Upper lobe of left lung (tissue), 6 donors: ENCODE measurements around the gene STX8. TPM values are rescaled to one million over a fixed set of nuclear protein-coding genes. Genes with fewer than 3 reads are reported as not detected.

Experiments
- ATAC-seq, 2 donors: fragments of 200-7000 bp; cut with Tn5 transposase; one replicate each; pipeline ENCODE4 v1.9.1; 2022; ENCODE audit warnings: mild to moderate bottlenecking in 2 of 2, moderate library complexity in 2 of 2; ENCODE audit not compliant: low FRiP score in 2 of 2
- DNase-seq, 2 donors: peaks; one replicate each; pipeline ENCODE4 v3.0.0-alpha.2; 2019 to 2020
- H3K27ac ChIP-seq, 4 donors: fragments of 200-600 bp; sonication (generic); one replicate each; pipeline ENCODE4 v1.5.1; 2016 to 2019
- H3K27me3 ChIP-seq, 4 donors: fragments of 200-600 bp; sonication (generic); one replicate each; pipeline ENCODE4 v1.5.1; 2017 to 2019
- H3K36me3 ChIP-seq, 4 donors: fragments of 200-600 bp; sonication (generic); one replicate each; pipeline ENCODE4 v1.5.1; 2016 to 2019
- H3K4me1 ChIP-seq, 4 donors: fragments of 200-600 bp; sonication (generic); one replicate each; pipeline ENCODE4 v1.5.1; 2018 to 2019
- H3K4me3 ChIP-seq, 4 donors: fragments of 200-600 bp; sonication (generic); one replicate each; pipeline ENCODE4 v1.5.1; 2017 to 2019; ENCODE audit warnings: mild to moderate bottlenecking in 2 of 4, moderate library complexity in 1 of 4
- H3K9me3 ChIP-seq, 4 donors: fragments of 200-600 bp; sonication (generic); one replicate each; pipeline ENCODE4 v1.5.1; 2018 to 2019
- CTCF ChIP-seq, 6 experiments: fragments of 450-650 bp in 4 of 6; fragments of 200-600 bp in 2 of 6; sonication (generic) in 2 of 6; IDR thresholded peaks; one replicate each; pipeline ENCODE4 v1.5.1; 2016 to 2019; ENCODE audit warnings: antibody characterized with exemption in 6 of 6
- EP300 ChIP-seq, 4 donors: sonication (generic); formaldehyde crosslinking; IDR thresholded peaks; one replicate each; pipeline ENCODE4 v1.5.1; 2017; ENCODE audit warnings: antibody characterized with exemption in 4 of 4, control low read depth in 2 of 4
- POLR2A ChIP-seq, 4 donors: fragments of 450-650 bp; IDR thresholded peaks; one replicate each; pipeline ENCODE4 v1.5.1; 2016 to 2017; ENCODE audit warnings: antibody characterized with exemption in 4 of 4, mild to moderate bottlenecking in 2 of 4
- POLR2AphosphoS5 ChIP-seq, 2 donors: sonication (generic); formaldehyde crosslinking; IDR thresholded peaks; one replicate each; pipeline ENCODE4 v1.5.1; 2017; ENCODE audit warnings: antibody characterized with exemption in 2 of 2
- WGBS, 2 donors: methylation state at CpG; one replicate each; pipeline ENCODE4 v1.1.5; 2017 to 2018; 5-methylcytosine and 5-hydroxymethylcytosine counted together
- total RNA-seq, 6 donors: library from RNA; depleted of rRNA in 4 of 6; stranded (reverse); fragments of >200 nt in 4 of 6; gene quantifications; one replicate each; pipeline versions ENCODE4 v1.1.0 to v1.2.1, GENCODE V29; 2016 to 2021
- donor health status: DM: no; HTN: no; CAD: no; lungs with moderate emphysema.
- donor health status: DM: no; HTN: yes; CAD: no; lungs with severe emphysema.

STX8 gene
- total RNA-seq, 6 donors from 2014 or later, result 39.2 to 138 (median 52.3) TPM

- H3K4me3 ChIP-seq, result no peak overlapping the region
Observed at GRCh38 chr17:9408868-9409829, 166.5 kb downstream of the STX8 start.

GRCh38 chr17:9408381-9408780, 167.2 kb downstream of the STX8 start:
- no peaks in the 10 kb centered on the region for H3K9me3 ChIP-seq
- no peak for DNase-seq
- no peaks in the 10 kb centered on the region for H3K4me1 ChIP-seq
- H3K27me3 ChIP-seq, result no peaks in the 10 kb centered on the region
- no peaks in the 10 kb centered on the region for H3K36me3 ChIP-seq
- H3K27ac ChIP-seq, result no peak overlapping the region
- ATAC-seq, result no peak
- no peak overlapping the region for H3K4me3 ChIP-seq
- WGBS, 2 donors, result 86% methylated on average over 1 of the region's 1 CpG
- no peak for TF ChIP-seq POLR2A (IDR thresholded peaks at IDR 0.05)
- TF ChIP-seq EP300 (IDR thresholded peaks at IDR 0.05), result no peak
- no peak for TF ChIP-seq CTCF (IDR thresholded peaks at IDR 0.05)
- TF ChIP-seq POLR2AphosphoS5 (IDR thresholded peaks at IDR 0.05), result no peak

More at GRCh38 chr17:9408868-9409829, 166.5 kb downstream of the STX8 start:
- Histone ChIP-seq H3K36me3 (no peaks in the 10 kb centered on the region), H3K27ac (no peak overlapping the region), H3K9me3 (no peaks in the 10 kb centered on the region), H3K27me3 (no peaks in the 10 kb centered on the region), H3K4me1 (no peaks in the 10 kb centered on the region)
- ATAC-seq (no peak), DNase-seq (no peak)
- TF ChIP-seq POLR2AphosphoS5 (IDR thresholded peaks at IDR 0.05), result no peak
- no peak for TF ChIP-seq EP300 (IDR thresholded peaks at IDR 0.05)
- no peak for TF ChIP-seq POLR2A (IDR thresholded peaks at IDR 0.05)
- TF ChIP-seq CTCF (IDR thresholded peaks at IDR 0.05), result no peak
- 75 to 79% methylated on average over 12 of the region's 12 CpGs for WGBS, 2 donors

GRCh38 chr17:9406046-9406606, 169.5 kb downstream of the STX8 start:
- no peak overlapping the region for H3K27ac ChIP-seq
- WGBS, 2 donors, result 94 to 98% methylated on average over 2 of the region's 2 CpGs
- TF ChIP-seq EP300 (IDR thresholded peaks at IDR 0.05), result no peak
- TF ChIP-seq POLR2A (IDR thresholded peaks at IDR 0.05), result no peak
- no peak for TF ChIP-seq POLR2AphosphoS5 (IDR thresholded peaks at IDR 0.05)
- TF ChIP-seq CTCF (IDR thresholded peaks at IDR 0.05), result no peak
- H3K4me3 ChIP-seq, result no peak overlapping the region
- DNase-seq (no peak), ATAC-seq (no peak)
- no peaks in the 10 kb centered on the region for H3K36me3 ChIP-seq
- H3K27me3 ChIP-seq, result no peaks in the 10 kb centered on the region
- no peaks in the 10 kb centered on the region for H3K9me3 ChIP-seq
- H3K4me1 ChIP-seq, result no peaks in the 10 kb centered on the region

- TF ChIP-seq POLR2A (IDR thresholded peaks at IDR 0.05) (no peak), CTCF (IDR thresholded peaks at IDR 0.05) (no peak), EP300 (IDR thresholded peaks at IDR 0.05) (no peak), POLR2AphosphoS5 (IDR thresholded peaks at IDR 0.05) (no peak)
- Histone ChIP-seq H3K27me3 (no peaks in the 10 kb centered on the region), H3K9me3 (no peaks in the 10 kb centered on the region), H3K4me3 (no peak overlapping the region), H3K4me1 (no peaks in the 10 kb centered on the region), H3K36me3 (no peaks in the 10 kb centered on the region), H3K27ac (no peak overlapping the region)
- WGBS, 2 donors, result 82 to 84% methylated on average over 4 of the region's 4 CpGs
- DNase-seq (no peak), ATAC-seq (no peak)
Observed at GRCh38 chr17:9403257-9403656, 172.4 kb downstream of the STX8 start.
